Stimulated activated CD8-positive, alpha-beta memory T cell treated with anti-CD3 and anti-CD28 coated beads, Interleukin-4, amount 100 ng/mL, for 4 hours (primary cell): Measurements from ENCODE around the gene GFPT2.
"Not testable (repeated sequence)": the region's sequence is repeated elsewhere in the genome, so short reads cannot be mapped to it uniquely, and the experiment has no call there.

Source experiments
- DNase-seq, 2 donors: peaks; one replicate each; pipeline ENCODE4 v3.0.0-alpha.2; 2020; ENCODE audit warnings: low read depth in 2 of 2, low spot score in 1 of 2

Gene GFPT2

DNA sequence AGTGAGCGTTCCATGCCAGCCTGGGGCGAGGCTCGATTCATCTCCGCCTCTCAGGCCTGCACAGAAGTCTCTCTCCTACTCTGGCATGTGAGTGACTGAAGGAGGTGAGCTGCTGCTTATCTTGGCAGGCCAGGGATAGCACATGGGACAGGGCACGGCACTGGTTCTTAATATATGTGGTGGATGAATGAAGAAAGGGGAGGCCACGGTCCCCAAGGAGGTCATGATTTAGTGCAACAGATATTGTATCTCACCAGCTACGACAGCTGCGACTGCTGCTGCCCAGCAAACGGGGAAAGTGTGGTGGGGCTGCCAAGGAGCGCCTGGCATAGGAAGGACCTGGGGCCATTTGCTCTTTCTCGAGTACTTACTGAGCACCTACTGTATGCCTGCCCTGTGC, 41.9 kb downstream of the GFPT2 start:
- DNase-seq = no peak

DNA sequence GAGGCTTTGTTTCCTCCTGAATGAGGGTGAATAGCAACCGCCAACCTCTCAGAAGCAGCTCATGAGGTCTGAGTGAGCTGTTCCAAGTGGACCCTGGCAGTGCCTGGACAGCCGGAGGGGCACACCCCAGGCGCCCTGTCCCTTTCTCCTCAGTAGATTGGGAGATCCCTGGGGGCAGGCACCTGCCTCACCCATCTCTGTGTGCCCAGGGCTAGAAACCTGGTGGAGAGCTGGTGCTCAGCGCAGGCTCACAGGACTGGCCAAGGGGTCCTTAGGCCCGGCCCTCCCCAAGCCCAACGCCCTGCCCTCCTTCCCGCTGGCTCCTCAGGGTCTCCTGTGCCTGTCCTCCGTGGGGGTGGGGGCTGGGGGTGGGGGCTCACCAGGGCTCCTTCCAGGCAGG, 46.3 kb downstream of the GFPT2 start:
- DNase-seq = no peak

- no peak for DNase-seq
These were observed 47.7 kb downstream of the GFPT2 start for GRCh38 chr5:180305481-180305880.

GRCh38 chr5:180304431-180305375, 48.4 kb downstream of the GFPT2 start:
- no peak for DNase-seq

GRCh38 chr5:180304016-180304292, 49.2 kb downstream of the GFPT2 start:
- DNase-seq = no peak

- no peak for DNase-seq
These were observed 49.7 kb downstream of the GFPT2 start for GRCh38 chr5:180303226-180304015.

DNA sequence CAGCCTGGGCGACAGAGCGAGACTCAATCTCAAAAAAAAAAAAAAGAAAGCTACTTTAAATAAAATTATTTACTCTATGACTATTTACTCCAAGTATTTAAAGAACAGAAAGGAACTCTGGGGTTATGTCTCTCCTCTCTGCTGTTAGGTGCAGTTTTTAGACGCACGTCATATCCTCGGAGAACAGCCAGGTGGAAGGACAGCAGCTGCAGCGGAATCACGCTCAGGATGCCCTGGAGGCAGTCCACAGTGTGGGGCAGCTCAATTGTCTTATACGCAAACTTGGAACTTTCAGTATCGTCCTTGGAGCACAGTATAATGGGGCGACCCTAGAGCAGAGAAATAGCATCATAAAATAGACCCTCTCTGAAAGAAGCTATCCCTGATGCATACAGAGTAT, 50.9 kb downstream of the GFPT2 start:
- no peak for DNase-seq

DNA sequence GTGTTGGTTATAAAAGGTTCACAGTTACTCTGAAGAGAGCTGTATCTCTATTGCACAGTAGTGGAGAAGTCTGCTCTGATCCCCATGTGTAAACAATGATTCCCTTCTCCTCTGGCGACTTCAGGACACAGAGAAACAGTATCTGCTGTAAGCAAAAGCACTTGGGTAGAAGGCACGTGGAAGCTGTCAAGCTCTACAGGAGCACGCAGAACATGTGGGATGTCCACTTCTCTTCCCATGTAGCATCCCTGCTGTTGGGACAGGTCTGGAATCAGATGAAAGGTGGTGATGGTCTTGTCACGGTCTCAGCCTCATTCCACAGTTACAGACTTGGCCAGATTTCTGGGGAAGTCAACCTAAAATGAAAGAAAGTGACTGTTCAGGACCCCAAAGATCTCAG, 51.9 kb downstream of the GFPT2 start:
- DNase-seq = no peak

DNA sequence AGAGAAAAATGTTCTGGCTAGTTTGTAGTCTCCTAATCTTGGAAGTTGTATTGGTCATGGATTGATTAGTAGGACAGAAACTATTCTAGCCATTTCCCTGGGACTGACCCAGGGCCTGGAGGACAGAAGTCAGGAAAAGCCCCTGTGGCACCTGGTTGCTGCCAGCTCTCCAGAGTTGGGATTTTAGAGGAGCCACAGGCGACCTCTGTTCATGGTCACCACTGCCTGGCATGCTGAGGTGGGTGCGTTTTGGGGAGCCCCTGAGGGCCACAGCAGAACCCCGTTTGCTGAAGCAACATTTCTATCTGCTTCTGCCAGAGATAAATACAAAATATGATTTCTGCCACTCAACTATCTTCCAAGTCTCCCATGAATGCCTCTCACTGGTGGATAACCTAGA, 53.6 kb downstream of the GFPT2 start:
- no peak for DNase-seq

- DNase-seq = not testable (repeated sequence)
These were observed 54.1 kb downstream of the GFPT2 start for GRCh38 chr5:180299014-180299413.

DNA sequence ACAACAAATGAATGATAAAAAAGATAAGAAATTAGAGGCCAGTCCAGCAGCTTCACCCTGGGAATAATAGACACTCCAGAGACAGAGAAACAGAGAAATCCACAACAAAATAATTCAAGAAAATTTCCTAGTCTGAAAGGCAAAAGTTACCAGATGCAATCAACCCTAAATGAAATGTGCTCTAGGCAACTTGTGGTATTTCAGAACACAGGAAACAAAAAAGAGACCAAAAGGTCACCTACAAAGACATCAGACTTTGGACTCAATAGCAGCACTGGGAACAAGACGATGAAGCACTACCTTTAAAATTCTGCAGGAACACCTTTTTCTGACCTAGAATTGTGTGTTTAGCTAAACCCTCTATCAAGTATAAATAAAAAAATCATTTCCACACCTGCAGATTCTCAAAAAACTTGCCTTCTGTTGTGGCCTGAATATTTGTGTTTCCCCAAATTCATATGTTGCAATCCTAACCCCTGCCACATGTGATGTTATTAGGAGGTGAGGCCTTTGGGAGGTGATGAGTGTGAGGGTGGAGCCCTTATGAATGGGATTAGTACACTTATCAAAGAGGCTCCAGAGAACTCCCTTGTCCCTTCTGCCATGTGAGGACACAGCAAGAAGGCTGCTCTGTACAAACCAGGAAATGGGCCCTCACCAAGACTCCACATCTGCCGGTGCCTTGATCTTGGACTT, 55.4 kb downstream of the GFPT2 start:
- DNase-seq = no peak

GRCh38 chr5:180296771-180297170, 56.4 kb downstream of the GFPT2 start:
- no peak for DNase-seq

- no peak for DNase-seq
These were observed 58.1 kb downstream of the GFPT2 start for GRCh38 chr5:180294913-180295555.

DNA sequence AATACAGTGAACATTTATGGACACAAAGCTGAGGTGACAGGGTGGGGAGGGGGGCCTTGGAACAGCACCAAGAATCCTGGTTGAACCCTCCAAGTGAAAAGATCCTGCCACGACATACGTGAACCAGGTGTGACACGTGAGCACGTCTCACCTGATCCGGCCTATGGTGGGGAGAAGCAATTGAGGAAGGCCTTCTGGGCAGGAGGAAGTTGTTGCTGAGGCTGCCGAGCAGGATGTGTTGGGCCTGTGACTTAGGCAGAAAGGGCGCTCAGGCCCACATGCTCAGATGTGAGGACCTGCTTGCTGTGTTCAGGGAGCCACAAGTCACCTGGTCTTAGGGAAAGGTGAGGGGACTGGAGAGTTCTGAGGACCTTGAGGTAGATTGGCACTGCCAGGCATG, 58.7 kb downstream of the GFPT2 start:
- DNase-seq = no peak

DNA sequence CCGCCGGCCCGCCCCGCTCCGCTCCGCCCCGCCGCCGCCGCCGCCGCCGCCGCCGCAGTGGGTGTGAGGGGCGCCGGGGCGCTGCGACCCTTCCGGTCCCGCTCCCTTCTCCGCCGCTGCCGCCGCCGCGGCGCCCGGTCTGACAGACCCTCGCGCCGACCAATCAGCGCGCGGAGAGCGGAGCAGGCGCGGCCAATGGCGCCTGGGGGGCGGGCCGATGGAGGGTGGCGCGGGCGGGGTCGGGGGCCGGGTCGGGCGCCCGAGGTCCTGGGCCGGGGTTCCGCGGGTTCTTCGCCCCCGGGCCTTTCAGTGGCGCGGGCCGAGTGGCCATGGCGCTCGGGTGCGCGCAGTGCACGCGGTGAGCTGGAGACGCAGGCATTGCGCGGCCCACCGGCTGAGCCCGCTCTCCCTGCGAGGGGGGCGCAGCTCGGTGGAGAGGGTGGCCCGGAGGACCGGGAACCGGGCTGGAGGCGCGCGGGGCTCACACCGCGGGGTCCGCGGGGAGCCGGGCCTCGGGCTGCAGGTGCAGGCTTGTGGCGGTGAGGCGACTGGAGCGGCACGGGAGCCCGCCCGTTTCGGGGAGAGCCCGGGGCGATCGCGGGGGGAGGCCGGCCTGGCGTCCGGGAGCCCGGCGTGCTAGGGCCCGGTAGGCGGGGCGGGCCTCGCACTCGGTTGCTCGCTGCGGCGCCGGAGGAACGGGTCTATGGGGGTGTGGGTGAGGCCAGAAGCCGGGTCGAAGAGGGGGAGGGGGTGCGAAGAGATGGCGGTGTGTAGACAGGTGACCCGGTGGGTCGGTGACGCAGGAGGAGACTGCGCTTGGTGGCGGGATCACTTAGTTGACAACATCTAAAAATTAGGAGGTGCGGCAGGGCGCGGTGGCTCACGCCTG, 60.9 kb downstream of the GFPT2 start, which contains the start of gene MAPK9:
Gene MAPK9 (minus strand): TSS at position 141 of the 889 bp plus-strand sequence. CDS start 11,522 bp downstream, outside the sequence.
- peak; percentile 49 to 61 for DNase-seq

DNA sequence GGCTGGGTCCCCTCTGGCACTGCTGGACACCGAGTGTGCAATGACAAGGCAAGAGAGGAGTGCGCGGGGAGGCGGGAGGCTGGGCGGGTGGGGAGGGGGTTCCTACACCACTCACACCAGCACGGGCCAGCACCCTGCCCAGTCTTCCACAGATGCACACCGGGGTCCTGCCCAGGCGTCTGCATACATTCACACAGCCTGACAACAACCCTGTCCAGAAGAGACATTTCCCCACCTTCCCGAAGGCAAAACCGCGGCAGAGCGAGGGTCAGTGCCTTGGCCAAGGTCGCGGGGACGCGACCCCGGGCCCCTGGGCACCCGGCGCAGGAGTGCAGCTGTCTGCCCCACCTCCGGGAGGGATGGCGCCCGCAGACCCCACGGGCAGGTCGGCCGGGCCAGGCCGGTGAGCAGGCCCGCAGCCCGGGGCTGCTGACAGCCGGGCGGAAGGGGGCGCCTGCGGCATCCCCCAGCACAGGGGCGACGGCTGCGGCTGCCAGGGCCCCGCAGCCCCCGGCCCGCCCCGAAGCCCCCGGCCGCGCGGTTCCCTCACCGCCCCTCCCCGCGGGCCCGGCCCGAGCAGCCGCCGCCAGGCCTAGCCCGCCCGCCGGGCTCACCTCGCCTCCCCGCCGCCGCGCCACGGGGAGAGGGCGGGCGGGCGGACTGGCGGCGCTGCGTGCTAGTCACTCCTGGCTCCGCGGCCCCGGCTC, 61.7 kb downstream of the GFPT2 start:
- DNase-seq = no peak

GRCh38 chr5:180290568-180291233, 62.4 kb downstream of the GFPT2 start:
- no peak for DNase-seq

- no peak for DNase-seq
These were observed 63.2 kb downstream of the GFPT2 start for GRCh38 chr5:180289966-180290365.

DNA sequence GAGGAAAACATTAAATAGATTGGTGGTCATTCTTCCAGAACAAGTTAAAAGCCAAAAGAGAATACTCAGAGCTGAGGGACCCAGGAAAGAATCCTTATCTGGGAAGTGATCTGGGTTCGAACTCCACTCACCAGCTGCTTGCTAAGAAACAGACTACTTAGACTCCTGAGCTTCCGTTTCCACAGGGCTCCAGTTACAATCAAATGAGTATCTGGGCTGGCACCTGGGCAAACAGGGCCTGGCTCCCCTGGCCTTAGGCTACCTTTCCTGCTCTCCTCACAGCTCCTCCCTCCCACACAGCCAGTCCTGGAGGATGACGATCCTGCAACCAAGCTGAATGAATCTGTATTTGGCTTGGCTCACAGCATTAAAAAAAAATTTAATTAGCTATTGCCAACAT, 63.7 kb downstream of the GFPT2 start:
- DNase-seq = no peak
